Cardiac muscle cell (in vitro differentiated cells and primary cell): ENCODE results near the gene CPLX3. TPM values are rescaled to one million over a fixed set of nuclear protein-coding genes. Genes with fewer than 3 reads are reported as not detected.

Experiments used
- DNase-seq, 2 donors: peaks; one replicate each; pipeline versions ENCODE4 v3.0.0 to v3.0.0-alpha.2; 2010 to 2017; ENCODE audit warnings: low read depth in 1 of 2, low spot score in 1 of 2
- H3K27ac ChIP-seq: fragments of 200-600 bp; sonication (generic); 2 replicates; pipeline ENCODE4 v1.5.1; 2016
- H3K27me3 ChIP-seq: fragments of 200-600 bp; sonication (generic); 2 replicates; pipeline ENCODE4 v1.6.0; 2016; ENCODE audit warnings: control low read depth
- H3K36me3 ChIP-seq: fragments of 200-600 bp; sonication (generic); 2 replicates; pipeline ENCODE4 v1.5.1; 2016; ENCODE audit warnings: control low read depth
- H3K4me1 ChIP-seq: fragments of 200-600 bp; sonication (generic); 2 replicates; pipeline ENCODE4 v1.8.1; 2017; ENCODE audit warnings: low read depth, mild to moderate bottlenecking, mixed run types
- H3K4me3 ChIP-seq: fragments of 200-600 bp; sonication (generic); 2 replicates; pipeline ENCODE4 v1.5.1; 2016; ENCODE audit warnings: mild to moderate bottlenecking
- H3K9me3 ChIP-seq: fragments of 200-600 bp; sonication (generic); 2 replicates; pipeline ENCODE4 v1.5.1; 2017; ENCODE audit warnings: low read depth, mild to moderate bottlenecking, control low read depth
- polyA plus RNA-seq: library from polyadenylated mRNA; unstranded; fragments of >200 nt; fragmentation: Nextera tagmentation; extraction: Ambion mirVana; gene quantifications from 2 replicates; pipeline ENCODE4 v1.2.1, GENCODE V29; 2016
- total RNA-seq: library from RNA; depleted of rRNA; stranded (reverse); fragments of >200 nt; gene quantifications from 2 replicates; pipeline ENCODE4 v1.2.3, GENCODE V29; 2016
- TF ChIP-seq, protein P1 (sequence below): IDR thresholded peaks from 2 replicates; pipeline ENCODE4 v1.5.1; 2012; ENCODE audit warnings: low read depth, mild to moderate bottlenecking, low read length

Gene CPLX3
- total and polyA plus RNA-seq, 2 experiments from 2014 or later: not detected

DNA sequence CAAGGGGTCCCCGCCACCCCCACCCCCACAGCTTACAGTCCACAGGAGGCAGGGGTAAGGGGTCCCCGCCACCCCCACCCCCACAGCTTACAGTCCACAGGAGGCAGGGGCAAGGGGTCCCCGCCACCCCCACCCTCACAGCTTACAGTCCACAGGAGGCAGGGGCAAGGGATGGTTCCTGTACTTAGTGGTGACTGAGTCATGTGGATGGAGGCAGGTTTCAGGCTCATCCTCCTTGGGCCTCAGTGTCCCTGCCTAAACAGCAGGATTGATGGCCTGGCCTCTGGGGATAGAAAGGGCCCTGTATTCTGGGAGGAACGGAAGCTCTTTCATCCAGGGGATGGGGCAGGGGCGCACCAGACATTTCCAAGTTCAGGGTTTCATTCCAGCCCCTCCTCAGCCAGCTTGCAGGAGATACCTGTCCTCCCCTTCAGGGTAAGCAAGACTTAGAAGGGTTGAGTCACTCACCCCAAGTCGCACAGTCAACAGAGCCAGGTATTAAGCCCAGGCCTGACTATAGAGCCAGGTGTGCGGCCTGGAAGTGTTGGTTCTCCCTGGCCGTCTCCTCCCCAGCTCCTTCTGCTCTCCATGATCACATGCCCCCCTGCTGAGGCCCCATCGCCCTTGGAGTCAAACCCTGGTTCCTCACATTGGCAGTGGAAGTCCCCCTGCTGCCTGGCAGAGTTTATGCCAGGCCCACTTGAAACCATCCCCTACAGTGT lies 32.0 kb upstream of the CPLX3 start:
- Histone ChIP-seq H3K36me3 (peaks cover 2% of the 10 kb centered on the region), H3K9me3 (no peaks in the 10 kb centered on the region), H3K4me3 (no peak overlapping the region), H3K27me3 (no peaks in the 10 kb centered on the region), H3K4me1 (peaks cover 13% of the 10 kb centered on the region), H3K27ac (no peak overlapping the region)
- TF ChIP-seq, protein P1, sequence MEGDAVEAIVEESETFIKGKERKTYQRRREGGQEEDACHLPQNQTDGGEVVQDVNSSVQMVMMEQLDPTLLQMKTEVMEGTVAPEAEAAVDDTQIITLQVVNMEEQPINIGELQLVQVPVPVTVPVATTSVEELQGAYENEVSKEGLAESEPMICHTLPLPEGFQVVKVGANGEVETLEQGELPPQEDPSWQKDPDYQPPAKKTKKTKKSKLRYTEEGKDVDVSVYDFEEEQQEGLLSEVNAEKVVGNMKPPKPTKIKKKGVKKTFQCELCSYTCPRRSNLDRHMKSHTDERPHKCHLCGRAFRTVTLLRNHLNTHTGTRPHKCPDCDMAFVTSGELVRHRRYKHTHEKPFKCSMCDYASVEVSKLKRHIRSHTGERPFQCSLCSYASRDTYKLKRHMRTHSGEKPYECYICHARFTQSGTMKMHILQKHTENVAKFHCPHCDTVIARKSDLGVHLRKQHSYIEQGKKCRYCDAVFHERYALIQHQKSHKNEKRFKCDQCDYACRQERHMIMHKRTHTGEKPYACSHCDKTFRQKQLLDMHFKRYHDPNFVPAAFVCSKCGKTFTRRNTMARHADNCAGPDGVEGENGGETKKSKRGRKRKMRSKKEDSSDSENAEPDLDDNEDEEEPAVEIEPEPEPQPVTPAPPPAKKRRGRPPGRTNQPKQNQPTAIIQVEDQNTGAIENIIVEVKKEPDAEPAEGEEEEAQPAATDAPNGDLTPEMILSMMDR: no peak
- no peak for DNase-seq

DNA sequence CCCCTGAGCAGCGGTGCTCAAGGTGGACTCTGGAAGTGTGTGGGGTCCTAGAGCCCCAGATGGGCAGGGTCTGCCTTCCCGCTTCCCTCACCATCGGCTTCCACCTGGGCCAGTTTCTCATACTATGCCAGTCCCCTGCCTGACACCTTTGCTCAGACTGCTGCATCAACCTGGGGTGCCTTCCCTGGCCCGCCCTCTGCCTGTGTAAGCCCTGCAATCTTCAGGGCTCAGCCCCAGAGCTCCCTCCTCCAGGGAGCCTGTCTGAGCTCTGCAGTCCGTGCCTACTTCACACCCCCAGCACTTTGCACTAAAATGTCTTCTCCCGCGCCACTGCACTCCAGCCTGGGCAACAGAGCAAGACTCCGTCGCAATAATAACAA lies 31.5 kb upstream of the CPLX3 start:
- TF ChIP-seq, protein P1: no peak
- H3K9me3 ChIP-seq: no peaks in the 10 kb centered on the region
- H3K4me1 ChIP-seq: peaks cover 7% of the 10 kb centered on the region
- peaks cover 5% of the 10 kb centered on the region for H3K36me3 ChIP-seq
- H3K4me3 ChIP-seq: no peak overlapping the region
- no peak for DNase-seq
- no peaks in the 10 kb centered on the region for H3K27me3 ChIP-seq
- no peak overlapping the region for H3K27ac ChIP-seq

DNA sequence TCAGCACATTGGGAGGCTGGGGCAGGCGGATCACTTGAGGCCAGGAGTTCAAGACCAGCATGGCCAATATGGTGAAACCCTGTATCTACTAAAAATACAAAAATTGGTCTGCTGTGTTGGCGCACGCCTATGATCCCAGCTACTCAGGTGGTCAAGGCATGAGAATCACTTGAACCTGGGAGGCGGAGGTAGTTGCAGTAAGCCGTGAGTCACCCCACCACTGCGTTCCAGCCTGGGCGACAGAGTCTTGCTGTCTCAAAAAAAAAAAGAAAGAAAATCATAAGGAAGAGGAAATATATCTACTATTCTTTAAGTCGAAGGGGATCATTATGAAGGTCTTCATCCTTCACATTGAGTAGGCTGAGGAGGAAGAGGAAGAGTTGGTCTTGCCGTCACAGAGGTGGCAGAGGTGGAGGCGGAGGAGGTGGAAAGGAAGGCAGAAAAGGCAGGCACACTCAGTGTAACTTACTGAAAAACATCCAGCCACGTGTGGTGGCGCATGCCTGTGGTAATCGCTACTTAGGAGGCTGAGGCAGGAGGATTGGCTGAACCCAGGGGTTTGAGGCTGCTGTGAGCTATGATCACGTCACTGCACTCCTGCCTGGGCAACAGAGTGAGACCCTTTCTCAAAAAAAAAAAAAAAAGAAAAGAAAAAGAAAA lies 30.3 kb upstream of the CPLX3 start:
- Histone ChIP-seq H3K9me3 (no peaks in the 10 kb centered on the region), H3K27me3 (no peaks in the 10 kb centered on the region), H3K36me3 (peaks cover 9% of the 10 kb centered on the region), H3K4me1 (no peaks in the 10 kb centered on the region), H3K27ac (no peak overlapping the region), H3K4me3 (no peak overlapping the region)
- TF ChIP-seq, protein P1: no peak
- no peak for DNase-seq

DNA sequence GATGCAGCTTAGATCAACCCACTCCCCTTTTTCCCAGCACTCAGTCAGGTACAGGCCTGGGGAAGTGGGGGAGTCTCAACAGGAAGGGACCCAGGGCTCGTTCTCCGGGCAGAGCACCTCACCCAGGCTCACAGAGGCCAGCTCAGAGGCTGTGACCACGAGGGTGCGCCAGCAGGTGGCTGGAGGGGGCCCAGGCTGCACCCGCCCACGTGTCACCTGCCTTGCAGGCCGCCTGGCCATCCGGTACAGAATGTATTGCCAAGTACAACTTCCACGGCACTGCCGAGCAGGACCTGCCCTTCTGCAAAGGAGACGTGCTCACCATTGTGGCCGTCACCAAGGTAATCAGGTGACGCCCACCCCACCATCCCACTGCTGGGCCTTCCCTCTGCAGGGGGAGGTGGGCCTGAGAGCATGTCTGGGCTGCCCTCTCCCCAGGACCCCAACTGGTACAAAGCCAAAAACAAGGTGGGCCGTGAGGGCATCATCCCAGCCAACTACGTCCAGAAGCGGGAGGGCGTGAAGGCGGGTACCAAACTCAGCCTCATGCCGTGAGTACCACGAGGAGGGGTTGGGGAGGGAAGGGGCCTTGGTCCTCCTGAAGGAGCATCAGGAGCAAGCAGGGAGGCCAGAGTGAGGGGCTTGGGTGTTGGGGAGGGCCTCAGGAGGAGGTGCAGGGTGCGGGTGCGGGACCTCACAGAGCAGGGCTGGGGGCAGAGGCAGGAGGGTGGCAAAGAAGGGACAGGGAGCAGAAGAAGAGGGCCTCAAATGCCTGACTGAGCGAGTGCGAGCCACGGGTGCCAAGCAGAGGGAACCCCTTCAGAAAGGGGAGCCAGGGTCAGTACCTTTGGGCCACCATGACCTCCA lies 27.8 kb upstream of the CPLX3 start:
- H3K36me3 ChIP-seq: peaks cover 19% of the 10 kb centered on the region
- TF ChIP-seq, protein P1: no peak
- no peak overlapping the region for H3K4me3 ChIP-seq
- H3K27me3 ChIP-seq: no peaks in the 10 kb centered on the region
- H3K4me1 ChIP-seq: no peaks in the 10 kb centered on the region
- no peak for DNase-seq
- H3K27ac ChIP-seq: no peak overlapping the region
- no peaks in the 10 kb centered on the region for H3K9me3 ChIP-seq

DNA sequence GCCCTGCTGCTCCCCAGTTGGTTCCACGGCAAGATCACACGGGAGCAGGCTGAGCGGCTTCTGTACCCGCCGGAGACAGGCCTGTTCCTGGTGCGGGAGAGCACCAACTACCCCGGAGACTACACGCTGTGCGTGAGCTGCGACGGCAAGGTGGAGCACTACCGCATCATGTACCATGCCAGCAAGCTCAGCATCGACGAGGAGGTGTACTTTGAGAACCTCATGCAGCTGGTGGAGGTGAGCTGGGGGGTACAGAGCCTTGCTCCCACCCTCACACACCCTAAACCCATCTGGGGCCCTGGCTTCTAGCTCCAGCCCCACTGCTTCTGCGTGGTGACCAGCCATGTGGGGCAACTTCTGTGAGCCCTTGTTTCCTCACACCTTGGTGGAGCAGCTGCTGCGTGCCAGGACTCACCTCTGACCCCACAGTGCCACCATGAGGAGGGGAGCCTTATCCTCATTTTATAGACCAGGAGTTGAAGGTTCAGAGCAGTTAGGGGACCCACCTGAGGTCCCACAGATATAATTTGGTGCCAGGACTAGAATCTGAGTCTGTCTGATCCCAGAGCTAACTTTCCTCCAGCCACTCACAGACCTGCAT lies 27.1 kb upstream of the CPLX3 start:
- DNase-seq: no peak
- Histone ChIP-seq H3K4me3 (no peak overlapping the region), H3K36me3 (peaks cover 23% of the 10 kb centered on the region), H3K27me3 (no peaks in the 10 kb centered on the region), H3K27ac (peak overlapping the region; percentile 19), H3K4me1 (no peaks in the 10 kb centered on the region), H3K9me3 (no peaks in the 10 kb centered on the region)
- TF ChIP-seq, protein P1: no peak
